GM12878 (cell line): ENCODE results near the gene DNHD1. TPM values are rescaled to one million over a fixed set of nuclear protein-coding genes. Genes with fewer than 3 reads are reported as not detected.

ENCODE experiments used
- ATAC-seq: fragments of 200-7000 bp; cut with Tn5 transposase; 3 replicates; pipeline ENCODE4 v1.9.1; 2020; ENCODE audit warnings: mild to moderate bottlenecking, moderate library complexity
- BruUV-seq: library from RNA; stranded (reverse); fragments of 400-500 nt; replicated peaks from 2 replicates; lab custom pipeline; 2021; lab: Mats Ljungman, UMichigan
- CTCF ChIA-PET: fragments of 300-600 bp; sonication (Branson Sonifier 250); formaldehyde crosslinking; extraction: SDS; loops from one replicate; lab custom pipeline; 2021; ENCODE audit warnings: inconsistent platforms; lab: Yijun Ruan, JAX
- POLR2A ChIA-PET: fragments of 350-600 bp; formaldehyde crosslinking; extraction: SDS; loops from one replicate; lab custom pipeline; 2021; ENCODE audit warnings: inconsistent platforms; lab: Charles Lee
- RAD21 ChIA-PET: fragments of 300-600 bp; sonication (Branson Sonifier 250); formaldehyde crosslinking; loops from one replicate; lab custom pipeline; 2023; ENCODE audit warnings: antibody characterized with exemption; ENCODE audit not compliant: unreplicated experiment; lab: Charles Lee
- SMC1A ChIA-PET: fragments of 300-600 bp; sonication (Branson Sonifier 250); formaldehyde crosslinking; loops from one replicate; lab custom pipeline; 2023; ENCODE audit not compliant: unreplicated experiment, uncharacterized antibody; lab: Charles Lee
- DNase-seq: peaks from one replicate; pipeline ENCODE4 v3.0.0-alpha.2; 2011; ENCODE audit warnings: low read depth, low spot score
- FAIRE-seq: peaks from 3 replicates; lab custom pipeline; 2011; peaks lifted over from hg19 to GRCh38; lab: Jason Lieb, UNC
- H2AFZ ChIP-seq: 2 replicates; pipeline ENCODE4 v1.6.0; 2011; ENCODE audit warnings: low read depth, low read length, control low read depth; ENCODE audit not compliant: control insufficient read depth
- H3K27ac ChIP-seq: 2 replicates; pipeline ENCODE4 v1.5.1; 2011; ENCODE audit warnings: control low read depth; ENCODE audit not compliant: control insufficient read depth, insufficient read depth
- H3K27me3 ChIP-seq, 2 experiments: replicated peaks in 1 of 2; 2 replicates each; pipeline versions ENCODE4 v1.6.0 to v1.6.1; 2011; ENCODE audit warnings: low read length in 1 of 2; ENCODE audit not compliant: control insufficient read depth in 2 of 2, insufficient read depth in 2 of 2
- H3K36me3 ChIP-seq, 2 experiments: 2 replicates each; pipeline ENCODE4 v1.5.1; 2011; ENCODE audit warnings: low read length in 1 of 2; ENCODE audit not compliant: control insufficient read depth in 2 of 2, insufficient read depth in 2 of 2
- H3K4me1 ChIP-seq: 2 replicates; pipeline ENCODE4 v1.6.1; 2011; ENCODE audit warnings: mild to moderate bottlenecking, low read length, moderate library complexity, mixed read lengths; ENCODE audit not compliant: control insufficient read depth, insufficient read depth
- H3K4me2 ChIP-seq: 2 replicates; pipeline ENCODE4 v1.6.0; 2011; ENCODE audit warnings: control low read depth; ENCODE audit not compliant: control insufficient read depth, insufficient read depth
- H3K4me3 ChIP-seq: fragments of 200-600 bp; sonication (generic); 2 replicates; pipeline ENCODE4 v1.5.1; 2016
- H3K79me2 ChIP-seq: 2 replicates; pipeline ENCODE4 v1.6.0; 2011; ENCODE audit warnings: low read length; ENCODE audit not compliant: control insufficient read depth, insufficient read depth
- H3K9ac ChIP-seq: 2 replicates; pipeline ENCODE4 v1.8.0; 2011; ENCODE audit warnings: low read length, control low read depth, mixed read lengths; ENCODE audit not compliant: control insufficient read depth, insufficient read depth
- H3K9me3 ChIP-seq: replicated peaks from 3 replicates; pipeline ENCODE4 v1.5.1; 2011; ENCODE audit warnings: mild to moderate bottlenecking, low read length; ENCODE audit not compliant: control insufficient read depth, insufficient read depth
- H4K20me1 ChIP-seq: 2 replicates; pipeline ENCODE4 v1.6.0; 2011; ENCODE audit not compliant: control insufficient read depth, insufficient read depth
- MTA2 ChIP-seq: fragments of 450-650 bp; IDR thresholded peaks from 2 replicates; pipeline ENCODE4 v1.6.1; 2016; ENCODE audit warnings: low read depth, mild to moderate bottlenecking, moderate library complexity
- WGBS: methylation state at CpG from one replicate; pipeline ENCODE4 v1.1.6; 2016; ENCODE audit warnings: low lambda C conversion rate; ENCODE audit not compliant: insufficient replicate concordance, insufficient coverage; ENCODE audit errors: missing lambda C conversion rate; 5-methylcytosine and 5-hydroxymethylcytosine counted together
- in situ Hi-C: fragments of 300-500 bp; cut with MboI; formaldehyde crosslinking; loops from 9 replicates; pipeline ENCODE4 v1.14.3; 2018; ENCODE audit warnings: mixed read lengths
- intact Hi-C: fragments of 100-400 bp; cut with micrococcal nuclease; formaldehyde crosslinking; loops from one replicate; pipeline ENCODE4 v1.14.2; 2022; ENCODE audit not compliant: unreplicated experiment
- polyA plus RNA-seq, 11 experiments: library from polyadenylated mRNA; depleted of rRNA in 4 of 11; unstranded in 6 of 11; stranded (reverse) in 5 of 11; fragments of >200 nt; fragmentation: Nextera tagmentation in 4 of 11; fragmentation: Illumina TruSeq in 1 of 11; extraction: Ambion mirVana in 4 of 11; extraction: Trizol in 1 of 11; gene quantifications; 1 replicate in 1 of 11; 2 replicates in 10 of 11; pipeline versions ENCODE4 v1.2.1 to v1.2.3, GENCODE V29; 2011 to 2016; ENCODE audit warnings: inconsistent platforms in 2 of 11, missing spikeins in 2 of 11, low read depth in 1 of 11
- total RNA-seq, 4 experiments: library from RNA; depleted of rRNA in 3 of 4; stranded (reverse); fragments of >200 nt in 3 of 4; fragmentation: Illumina TruSeq in 1 of 4; extraction: Trizol in 1 of 4; gene quantifications; 2 replicates each; pipeline versions ENCODE4 v1.2.1 to v1.2.3, GENCODE V29; 2013 to 2021
- TF ChIP-seq, protein P1 (sequence below): fragments of 450-650 bp; IDR thresholded peaks from 2 replicates; pipeline ENCODE4 v1.6.1; 2017; ENCODE audit warnings: mild to moderate bottlenecking, moderate library complexity

Gene DNHD1
- total and polyA plus RNA-seq, 10 of the 15 experiments (the other 5 are each of a cell fraction or from before 2014, with no cell fraction given) = 0.99 to 16.9 (median 8.6) TPM

DNA sequence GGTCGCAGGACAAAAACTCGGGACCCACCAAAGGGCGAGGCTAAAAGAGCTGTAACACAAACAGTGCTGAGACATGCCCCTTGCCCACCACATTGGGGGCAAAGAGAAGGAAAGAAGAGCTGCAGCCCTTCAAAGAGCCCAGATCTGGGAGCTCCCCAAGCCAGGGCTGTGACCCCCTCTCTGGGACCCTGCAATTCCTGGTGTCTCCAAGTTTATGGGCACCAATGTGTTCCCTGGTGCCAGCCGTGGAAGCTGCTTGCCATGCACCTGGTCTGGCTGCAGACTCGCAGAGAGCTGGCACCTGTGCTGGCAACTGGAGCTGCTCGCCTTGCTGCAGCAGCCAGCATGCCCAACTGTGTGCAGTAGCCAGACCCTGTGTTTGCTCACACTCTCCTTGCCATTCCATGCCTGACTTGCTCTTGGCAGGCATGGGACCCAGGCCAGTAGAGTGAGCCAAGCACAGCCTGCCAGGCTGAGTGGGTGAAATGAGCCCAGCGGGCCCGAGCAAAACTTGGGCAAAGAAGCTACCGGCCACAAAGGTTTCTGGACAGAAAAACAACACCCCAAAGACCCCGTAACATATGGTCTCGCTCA, 90.4 kb downstream of the DNHD1 start:
- in situ Hi-C loops (no loop called here), intact Hi-C loops (no loop called here)
- Histone ChIP-seq H3K27ac (no peak overlapping the region), H3K27me3 (no peaks in the 10 kb centered on the region), H3K4me3 (no peak overlapping the region), H3K36me3 (peaks cover 0 to under 1% of the 10 kb centered on the region in 2 experiments; a peak in 2 of 4 replicates), H2AFZ (no peak overlapping the region), H3K9ac (no peak overlapping the region), H4K20me1 (no peaks in the 10 kb centered on the region), H3K4me1 (no peaks in the 10 kb centered on the region), H3K4me2 (no peak overlapping the region), H3K9me3 (no peaks in the 10 kb centered on the region), H3K79me2 (no peaks in the 10 kb centered on the region)
- TF ChIP-seq, protein P1, sequence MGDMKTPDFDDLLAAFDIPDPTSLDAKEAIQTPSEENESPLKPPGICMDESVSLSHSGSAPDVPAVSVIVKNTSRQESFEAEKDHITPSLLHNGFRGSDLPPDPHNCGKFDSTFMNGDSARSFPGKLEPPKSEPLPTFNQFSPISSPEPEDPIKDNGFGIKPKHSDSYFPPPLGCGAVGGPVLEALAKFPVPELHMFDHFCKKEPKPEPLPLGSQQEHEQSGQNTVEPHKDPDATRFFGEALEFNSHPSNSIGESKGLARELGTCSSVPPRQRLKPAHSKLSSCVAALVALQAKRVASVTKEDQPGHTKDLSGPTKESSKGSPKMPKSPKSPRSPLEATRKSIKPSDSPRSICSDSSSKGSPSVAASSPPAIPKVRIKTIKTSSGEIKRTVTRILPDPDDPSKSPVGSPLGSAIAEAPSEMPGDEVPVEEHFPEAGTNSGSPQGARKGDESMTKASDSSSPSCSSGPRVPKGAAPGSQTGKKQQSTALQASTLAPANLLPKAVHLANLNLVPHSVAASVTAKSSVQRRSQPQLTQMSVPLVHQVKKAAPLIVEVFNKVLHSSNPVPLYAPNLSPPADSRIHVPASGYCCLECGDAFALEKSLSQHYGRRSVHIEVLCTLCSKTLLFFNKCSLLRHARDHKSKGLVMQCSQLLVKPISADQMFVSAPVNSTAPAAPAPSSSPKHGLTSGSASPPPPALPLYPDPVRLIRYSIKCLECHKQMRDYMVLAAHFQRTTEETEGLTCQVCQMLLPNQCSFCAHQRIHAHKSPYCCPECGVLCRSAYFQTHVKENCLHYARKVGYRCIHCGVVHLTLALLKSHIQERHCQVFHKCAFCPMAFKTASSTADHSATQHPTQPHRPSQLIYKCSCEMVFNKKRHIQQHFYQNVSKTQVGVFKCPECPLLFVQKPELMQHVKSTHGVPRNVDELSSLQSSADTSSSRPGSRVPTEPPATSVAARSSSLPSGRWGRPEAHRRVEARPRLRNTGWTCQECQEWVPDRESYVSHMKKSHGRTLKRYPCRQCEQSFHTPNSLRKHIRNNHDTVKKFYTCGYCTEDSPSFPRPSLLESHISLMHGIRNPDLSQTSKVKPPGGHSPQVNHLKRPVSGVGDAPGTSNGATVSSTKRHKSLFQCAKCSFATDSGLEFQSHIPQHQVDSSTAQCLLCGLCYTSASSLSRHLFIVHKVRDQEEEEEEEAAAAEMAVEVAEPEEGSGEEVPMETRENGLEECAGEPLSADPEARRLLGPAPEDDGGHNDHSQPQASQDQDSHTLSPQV = no peak
- TF ChIP-seq MTA2 = no peak
- ChIA-PET RAD21 (interaction anchor here (0.6 kb wide), 1 partner anchor 293 kb away, joined by 3 read pairs; no protein-coding TSS in a partner anchor), CTCF (interaction anchor here (1.0 kb wide), 1 partner anchor 15 kb away, joined by 3 read pairs; no protein-coding TSS in a partner anchor), SMC1A (interaction anchor here (1.7 kb wide), 1 partner anchor 9 kb away, joined by 6 read pairs; no protein-coding TSS in a partner anchor), POLR2A (no interaction called here)
- DNase-seq (no peak), FAIRE-seq (no peak), ATAC-seq (no peak)
- WGBS = 95% methylated on average over 11 of the region's 11 CpGs
- BruUV-seq = no TSS peak
